Astrocyte (in vitro differentiated cells and primary cell): ENCODE data around the gene PDE1C. TPM values are rescaled to one million over a fixed set of nuclear protein-coding genes. Genes with fewer than 3 reads are reported as not detected.

Experiments used
- DNase-seq: peaks from one replicate; pipeline ENCODE4 v3.0.0-alpha.2; 2010; ENCODE audit warnings: low read depth
- FAIRE-seq: peaks from 2 replicates; lab custom pipeline; 2011; peaks lifted over from hg19 to GRCh38; lab: Jason Lieb, UNC
- H2AFZ ChIP-seq: 2 replicates; pipeline ENCODE4 v1.6.0; 2012; ENCODE audit warnings: low read depth, low read length, inconsistent platforms
- H3K27ac ChIP-seq: 2 replicates; pipeline ENCODE4 v1.5.1; 2011; ENCODE audit warnings: low read depth, low read length, inconsistent platforms
- H3K27me3 ChIP-seq: 2 replicates; pipeline ENCODE4 v1.6.0; 2011; ENCODE audit warnings: low read length, inconsistent platforms; ENCODE audit not compliant: insufficient read depth
- H3K36me3 ChIP-seq: 2 replicates; pipeline ENCODE4 v1.5.1; 2011; ENCODE audit warnings: low read length, inconsistent platforms; ENCODE audit not compliant: insufficient read depth
- H3K4me1 ChIP-seq: 2 replicates; pipeline ENCODE4 v1.5.1; 2011; ENCODE audit warnings: low read length, inconsistent platforms; ENCODE audit not compliant: insufficient read depth
- H3K4me2 ChIP-seq: 2 replicates; pipeline ENCODE4 v1.6.0; 2012; ENCODE audit warnings: low read length, inconsistent platforms
- H3K4me3 ChIP-seq: 2 replicates; pipeline ENCODE4 v1.5.1; 2011; ENCODE audit warnings: low read depth, mild to moderate bottlenecking, low read length, inconsistent platforms; ENCODE audit not compliant: insufficient read depth
- H3K79me2 ChIP-seq: 2 replicates; pipeline ENCODE4 v1.6.0; 2012; ENCODE audit warnings: mild to moderate bottlenecking, low read length, inconsistent platforms; ENCODE audit not compliant: insufficient read depth
- H3K9ac ChIP-seq: 2 replicates; pipeline ENCODE4 v1.6.0; 2012; ENCODE audit warnings: mild to moderate bottlenecking, low read length, inconsistent platforms
- H3K9me3 ChIP-seq: 2 replicates; pipeline ENCODE4 v1.5.1; 2012; ENCODE audit warnings: low read depth, mild to moderate bottlenecking, low read length, inconsistent platforms; ENCODE audit not compliant: insufficient read depth
- H4K20me1 ChIP-seq: 2 replicates; pipeline ENCODE4 v1.6.0; 2012; ENCODE audit warnings: low read length, inconsistent platforms; ENCODE audit not compliant: insufficient read depth
- H3K27ac Mint-ChIP-seq: one replicate; pipeline ENCODE4 v1.8.0; 2021; ENCODE audit warnings: mild to moderate bottlenecking, mixed read lengths; ENCODE audit not compliant: unreplicated experiment
- H3K27me3 Mint-ChIP-seq: one replicate; pipeline ENCODE4 v1.8.0; 2021; ENCODE audit warnings: low read depth, mixed read lengths; ENCODE audit not compliant: unreplicated experiment
- H3K36me3 Mint-ChIP-seq: one replicate; pipeline ENCODE4 v1.8.0; 2021; ENCODE audit warnings: low read depth, mixed read lengths; ENCODE audit not compliant: unreplicated experiment
- H3K4me1 Mint-ChIP-seq: one replicate; pipeline ENCODE4 v1.8.0; 2021; ENCODE audit warnings: low read depth, mixed read lengths; ENCODE audit not compliant: unreplicated experiment
- H3K4me3 Mint-ChIP-seq: one replicate; pipeline ENCODE4 v1.8.0; 2021; ENCODE audit warnings: mild to moderate bottlenecking, moderate library complexity, mixed read lengths; ENCODE audit not compliant: unreplicated experiment
- H3K9me3 Mint-ChIP-seq: one replicate; pipeline ENCODE4 v1.8.0; 2021; ENCODE audit warnings: mild to moderate bottlenecking, mixed read lengths; ENCODE audit not compliant: unreplicated experiment
- CTCF ChIP-seq: IDR thresholded peaks from 2 replicates; pipeline ENCODE4 v1.5.1; 2011; ENCODE audit warnings: low read depth, mild to moderate bottlenecking, inconsistent platforms, low read length, moderate library complexity; ENCODE audit not compliant: insufficient read depth
- EZH2 ChIP-seq: IDR thresholded peaks from 2 replicates; pipeline ENCODE4 v1.6.1; 2012; ENCODE audit warnings: mild to moderate bottlenecking, low read length, inconsistent platforms; ENCODE audit not compliant: insufficient read depth
- total RNA-seq: library from RNA; stranded (reverse); gene quantifications from 2 replicates; pipeline ENCODE4 v1.2.1, GENCODE V29; 2021

The PDE1C gene
- total RNA-seq, 1 donor from 2014 or later: 31.6 TPM

GRCh38 chr7:31892099-31892829, 177.9 kb downstream of the PDE1C start:
- no peak overlapping the region for H3K4me3 ChIP-seq
- no peaks in the 10 kb centered on the region for H3K27me3 Mint-ChIP-seq
- no peak overlapping the region for H3K4me3 Mint-ChIP-seq
- no peaks in the 10 kb centered on the region for H3K36me3 ChIP-seq
- H2AFZ ChIP-seq: no peak overlapping the region
- no peak overlapping the region for H3K4me2 ChIP-seq
- no peak for TF ChIP-seq CTCF
- TF ChIP-seq EZH2: no peak
- no peak overlapping the region for H3K27ac ChIP-seq
- H4K20me1 ChIP-seq: peaks cover 4% of the 10 kb centered on the region
- peaks cover 8% of the 10 kb centered on the region for H3K79me2 ChIP-seq
- H3K9ac ChIP-seq: no peak overlapping the region
- no peaks in the 10 kb centered on the region for H3K9me3 ChIP-seq
- no peak for DNase-seq
- H3K4me1 Mint-ChIP-seq: no peaks in the 10 kb centered on the region
- H3K9me3 Mint-ChIP-seq: peaks cover 2% of the 10 kb centered on the region
- H3K36me3 Mint-ChIP-seq: no peaks in the 10 kb centered on the region
- H3K4me1 ChIP-seq: no peaks in the 10 kb centered on the region
- H3K27me3 ChIP-seq: no peaks in the 10 kb centered on the region
- no peak overlapping the region for H3K27ac Mint-ChIP-seq
- no peak for FAIRE-seq

GRCh38 chr7:31890766-31891165, 179.4 kb downstream of the PDE1C start:
- no peak overlapping the region for H3K27ac ChIP-seq
- H3K36me3 Mint-ChIP-seq: no peaks in the 10 kb centered on the region
- H3K9ac ChIP-seq: no peak overlapping the region
- no peaks in the 10 kb centered on the region for H3K4me1 Mint-ChIP-seq
- no peak for TF ChIP-seq CTCF
- no peak for TF ChIP-seq EZH2
- no peak for DNase-seq
- H2AFZ ChIP-seq: no peak overlapping the region
- FAIRE-seq: no peak
- no peak overlapping the region for H3K4me3 ChIP-seq
- H3K27me3 Mint-ChIP-seq: no peaks in the 10 kb centered on the region
- no peak overlapping the region for H3K4me3 Mint-ChIP-seq
- no peak overlapping the region for H3K4me2 ChIP-seq
- no peaks in the 10 kb centered on the region for H3K36me3 ChIP-seq
- H3K27ac Mint-ChIP-seq: no peak overlapping the region
- H3K79me2 ChIP-seq: peaks cover 8% of the 10 kb centered on the region
- no peaks in the 10 kb centered on the region for H3K9me3 ChIP-seq
- no peaks in the 10 kb centered on the region for H3K27me3 ChIP-seq
- H4K20me1 ChIP-seq: peaks cover 4% of the 10 kb centered on the region
- H3K4me1 ChIP-seq: no peaks in the 10 kb centered on the region
- peaks cover 2% of the 10 kb centered on the region for H3K9me3 Mint-ChIP-seq

GRCh38 chr7:31890198-31890597, 180.0 kb downstream of the PDE1C start:
- H3K27me3 ChIP-seq: no peaks in the 10 kb centered on the region
- Mint-ChIP-seq H3K27ac (no peak overlapping the region), H3K9me3 (peaks cover 2% of the 10 kb centered on the region), H3K36me3 (no peaks in the 10 kb centered on the region), H3K4me1 (no peaks in the 10 kb centered on the region), H3K27me3 (no peaks in the 10 kb centered on the region), H3K4me3 (no peak overlapping the region)
- H3K27ac ChIP-seq: no peak overlapping the region
- DNase-seq (no peak), FAIRE-seq (no peak)
- TF ChIP-seq EZH2 (no peak), CTCF (no peak)
- H3K79me2 ChIP-seq: peaks cover 8% of the 10 kb centered on the region
- no peaks in the 10 kb centered on the region for H3K36me3 ChIP-seq
- H3K9ac ChIP-seq: no peak overlapping the region
- H3K4me3 ChIP-seq: no peak overlapping the region
- no peak overlapping the region for H3K4me2 ChIP-seq
- no peaks in the 10 kb centered on the region for H3K9me3 ChIP-seq
- no peak overlapping the region for H2AFZ ChIP-seq
- peaks cover 4% of the 10 kb centered on the region for H4K20me1 ChIP-seq
- H3K4me1 ChIP-seq: no peaks in the 10 kb centered on the region
